Upper lobe of left lung (tissue), 6 donors: ENCODE measurements around the gene SLC9A9. TPM values are rescaled to one million over a fixed set of nuclear protein-coding genes. Genes with fewer than 3 reads are reported as not detected.
A peak's percentile ranks its signal among the peaks of the same experiment; 100 is the strongest.
"Not testable (repeated sequence)": the region's sequence is repeated elsewhere in the genome, so short reads cannot be mapped to it uniquely, and the experiment has no call there.

Source experiments
- ATAC-seq, 2 donors: fragments of 200-7000 bp; cut with Tn5 transposase; one replicate each; pipeline ENCODE4 v1.9.1; 2022; ENCODE audit warnings: mild to moderate bottlenecking in 2 of 2, moderate library complexity in 2 of 2; ENCODE audit not compliant: low FRiP score in 2 of 2
- DNase-seq, 2 donors: peaks; one replicate each; pipeline ENCODE4 v3.0.0-alpha.2; 2019 to 2020
- H3K27ac ChIP-seq, 4 donors: fragments of 200-600 bp; sonication (generic); one replicate each; pipeline ENCODE4 v1.5.1; 2016 to 2019
- H3K27me3 ChIP-seq, 4 donors: fragments of 200-600 bp; sonication (generic); one replicate each; pipeline ENCODE4 v1.5.1; 2017 to 2019
- H3K36me3 ChIP-seq, 4 donors: fragments of 200-600 bp; sonication (generic); one replicate each; pipeline ENCODE4 v1.5.1; 2016 to 2019
- H3K4me1 ChIP-seq, 4 donors: fragments of 200-600 bp; sonication (generic); one replicate each; pipeline ENCODE4 v1.5.1; 2018 to 2019
- H3K4me3 ChIP-seq, 4 donors: fragments of 200-600 bp; sonication (generic); one replicate each; pipeline ENCODE4 v1.5.1; 2017 to 2019; ENCODE audit warnings: mild to moderate bottlenecking in 2 of 4, moderate library complexity in 1 of 4
- H3K9me3 ChIP-seq, 4 donors: fragments of 200-600 bp; sonication (generic); one replicate each; pipeline ENCODE4 v1.5.1; 2018 to 2019
- CTCF ChIP-seq, 6 experiments: fragments of 450-650 bp in 4 of 6; fragments of 200-600 bp in 2 of 6; sonication (generic) in 2 of 6; IDR thresholded peaks; one replicate each; pipeline ENCODE4 v1.5.1; 2016 to 2019; ENCODE audit warnings: antibody characterized with exemption in 6 of 6
- EP300 ChIP-seq, 4 donors: sonication (generic); formaldehyde crosslinking; IDR thresholded peaks; one replicate each; pipeline ENCODE4 v1.5.1; 2017; ENCODE audit warnings: antibody characterized with exemption in 4 of 4, control low read depth in 2 of 4
- POLR2A ChIP-seq, 4 donors: fragments of 450-650 bp; IDR thresholded peaks; one replicate each; pipeline ENCODE4 v1.5.1; 2016 to 2017; ENCODE audit warnings: antibody characterized with exemption in 4 of 4, mild to moderate bottlenecking in 2 of 4
- POLR2AphosphoS5 ChIP-seq, 2 donors: sonication (generic); formaldehyde crosslinking; IDR thresholded peaks; one replicate each; pipeline ENCODE4 v1.5.1; 2017; ENCODE audit warnings: antibody characterized with exemption in 2 of 2
- WGBS, 2 donors: methylation state at CpG; one replicate each; pipeline ENCODE4 v1.1.5; 2017 to 2018; 5-methylcytosine and 5-hydroxymethylcytosine counted together
- total RNA-seq, 6 donors: library from RNA; depleted of rRNA in 4 of 6; stranded (reverse); fragments of >200 nt in 4 of 6; gene quantifications; one replicate each; pipeline versions ENCODE4 v1.1.0 to v1.2.1, GENCODE V29; 2016 to 2021
- donor health status: DM: no; HTN: no; CAD: no; lungs with moderate emphysema.
- donor health status: DM: no; HTN: yes; CAD: no; lungs with severe emphysema.

SLC9A9 gene
- total RNA-seq, 6 donors from 2014 or later = 4.2 to 20.4 (median 8.7) TPM

- Histone ChIP-seq H3K4me1 (peaks cover 0 to 8% (median 5%) of the 10 kb centered on the region in 4 donors), H3K4me3 (no peak overlapping the region), H3K27me3 (no peaks in the 10 kb centered on the region), H3K36me3 (no peaks in the 10 kb centered on the region), H3K27ac (no peak overlapping the region), H3K9me3 (no peaks in the 10 kb centered on the region)
- TF ChIP-seq EP300 (IDR thresholded peaks at IDR 0.05) = no peak
- TF ChIP-seq CTCF (IDR thresholded peaks at IDR 0.05) = peak in 5 of 6 experiments; percentile 16 to 43 (median 32)
- no peak for TF ChIP-seq POLR2A (IDR thresholded peaks at IDR 0.05)
- TF ChIP-seq POLR2AphosphoS5 (IDR thresholded peaks at IDR 0.05) = no peak
- DNase-seq (no peak), ATAC-seq (no peak)
- WGBS, 2 donors = 73 to 74% methylated on average over 4 of the region's 4 CpGs
Observed at GRCh38 chr3:143433787-143434378, 414.4 kb downstream of the SLC9A9 start.

- 73 to 86% methylated on average over 7 of the region's 7 CpGs for WGBS, 2 donors
- H3K4me3 ChIP-seq, H3K27me3 ChIP-seq, H3K4me1 ChIP-seq, H3K36me3 ChIP-seq, H3K9me3 ChIP-seq: not testable (repeated sequence)
- DNase-seq = peak in 1 of 2 donors; percentile 52
- ATAC-seq = peak in 1 of 2 donors; percentile 7
- peak overlapping the region in 1 of 4 donors; percentile 14 for H3K27ac ChIP-seq
Observed at GRCh38 chr3:143431298-143431697, 417.0 kb downstream of the SLC9A9 start.

- H3K27me3 ChIP-seq = no peaks in the 10 kb centered on the region
- no peak for ATAC-seq
- no peaks in the 10 kb centered on the region for H3K36me3 ChIP-seq
- 100% methylated on average over 1 of the region's 1 CpG for WGBS, 2 donors
- no peaks in the 10 kb centered on the region for H3K9me3 ChIP-seq
- H3K4me1 ChIP-seq = peaks cover 0 to 8% (median 5%) of the 10 kb centered on the region in 4 donors
- H3K4me3 ChIP-seq = no peak overlapping the region
- TF ChIP-seq EP300 (IDR thresholded peaks at IDR 0.05) = no peak
- TF ChIP-seq POLR2AphosphoS5 (IDR thresholded peaks at IDR 0.05) = no peak
- no peak for TF ChIP-seq CTCF (IDR thresholded peaks at IDR 0.05)
- no peak for TF ChIP-seq POLR2A (IDR thresholded peaks at IDR 0.05)
- DNase-seq = no peak
- no peak overlapping the region for H3K27ac ChIP-seq
Observed at GRCh38 chr3:143430568-143430967, 417.7 kb downstream of the SLC9A9 start.

GRCh38 chr3:143429628-143430514 lies 418.4 kb downstream of the SLC9A9 start:
- no peak overlapping the region for H3K27ac ChIP-seq
- no peak for DNase-seq
- no peaks in the 10 kb centered on the region for H3K27me3 ChIP-seq
- WGBS, 2 donors = 88 to 91% methylated on average over 5 of the region's 5 CpGs
- H3K4me1 ChIP-seq = peaks cover 0 to 8% (median 5%) of the 10 kb centered on the region in 4 donors
- no peak for ATAC-seq
- no peaks in the 10 kb centered on the region for H3K36me3 ChIP-seq
- no peak overlapping the region for H3K4me3 ChIP-seq
- TF ChIP-seq POLR2A (IDR thresholded peaks at IDR 0.05) = no peak
- no peaks in the 10 kb centered on the region for H3K9me3 ChIP-seq

- TF ChIP-seq EP300 (IDR thresholded peaks at IDR 0.05) (no peak), POLR2AphosphoS5 (IDR thresholded peaks at IDR 0.05) (no peak), POLR2A (IDR thresholded peaks at IDR 0.05) (no peak), CTCF (IDR thresholded peaks at IDR 0.05) (no peak)
- ATAC-seq = no peak
- 77 to 95% methylated on average over 1 of the region's 1 CpG for WGBS, 2 donors
Observed at GRCh38 chr3:143428294-143428693, 420.0 kb downstream of the SLC9A9 start.

More at GRCh38 chr3:143428294-143428693, 420.0 kb downstream of the SLC9A9 start:
- no peaks in the 10 kb centered on the region for H3K27me3 ChIP-seq
- no peak overlapping the region for H3K27ac ChIP-seq
- H3K4me3 ChIP-seq = no peak overlapping the region
- no peaks in the 10 kb centered on the region for H3K36me3 ChIP-seq
- peaks cover 0 to 8% (median 5%) of the 10 kb centered on the region in 4 donors for H3K4me1 ChIP-seq
- DNase-seq = no peak
- no peaks in the 10 kb centered on the region for H3K9me3 ChIP-seq
